22Rv1 (cell line): ENCODE results near the gene OR10T2.

ENCODE experiments used
- ZFX ChIP-seq: fragments of 450-650 bp; IDR thresholded peaks from 2 replicates; pipeline ENCODE4 v1.6.1; 2017; ENCODE audit warnings: antibody characterized with exemption, borderline replicate concordance
- TF ChIP-seq, protein P1 (sequence below): fragments of 450-650 bp; IDR thresholded peaks from 2 replicates; pipeline ENCODE4 v1.5.1; 2017; ENCODE audit warnings: mild to moderate bottlenecking

DNA sequence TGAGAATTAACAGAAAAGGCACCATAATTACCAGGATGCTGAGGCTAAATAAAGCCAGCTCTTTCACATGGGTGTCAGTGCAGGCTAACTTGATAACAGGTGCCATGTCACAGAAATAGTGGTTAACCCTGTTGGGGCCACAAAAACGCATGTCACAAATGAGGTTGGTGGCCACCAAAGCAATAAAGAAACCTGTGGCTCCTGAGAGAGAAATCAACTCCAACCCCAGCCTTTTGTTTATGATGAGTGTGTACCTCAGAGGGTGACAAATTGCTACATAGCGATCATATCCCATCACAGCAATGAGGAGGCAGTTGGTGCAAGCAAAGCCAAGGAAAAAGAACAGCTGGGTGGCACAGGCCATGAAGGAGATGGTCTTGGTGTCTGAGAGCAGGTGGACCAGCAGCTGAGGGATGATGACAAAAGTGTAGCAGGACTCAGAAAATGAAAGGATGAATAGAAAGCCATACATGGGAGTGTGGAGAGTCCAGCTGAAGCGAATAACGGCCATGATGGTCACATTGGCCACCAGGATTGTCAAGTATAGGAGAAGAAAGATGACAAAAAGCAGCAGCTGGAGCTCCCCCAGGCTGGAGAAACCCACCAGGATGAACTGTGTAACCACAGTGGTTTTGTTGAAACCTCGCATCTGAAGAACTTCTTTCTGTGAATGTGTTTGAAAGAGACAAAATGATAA lies at the start of gene OR10T2:
- TF ChIP-seq, protein P1, sequence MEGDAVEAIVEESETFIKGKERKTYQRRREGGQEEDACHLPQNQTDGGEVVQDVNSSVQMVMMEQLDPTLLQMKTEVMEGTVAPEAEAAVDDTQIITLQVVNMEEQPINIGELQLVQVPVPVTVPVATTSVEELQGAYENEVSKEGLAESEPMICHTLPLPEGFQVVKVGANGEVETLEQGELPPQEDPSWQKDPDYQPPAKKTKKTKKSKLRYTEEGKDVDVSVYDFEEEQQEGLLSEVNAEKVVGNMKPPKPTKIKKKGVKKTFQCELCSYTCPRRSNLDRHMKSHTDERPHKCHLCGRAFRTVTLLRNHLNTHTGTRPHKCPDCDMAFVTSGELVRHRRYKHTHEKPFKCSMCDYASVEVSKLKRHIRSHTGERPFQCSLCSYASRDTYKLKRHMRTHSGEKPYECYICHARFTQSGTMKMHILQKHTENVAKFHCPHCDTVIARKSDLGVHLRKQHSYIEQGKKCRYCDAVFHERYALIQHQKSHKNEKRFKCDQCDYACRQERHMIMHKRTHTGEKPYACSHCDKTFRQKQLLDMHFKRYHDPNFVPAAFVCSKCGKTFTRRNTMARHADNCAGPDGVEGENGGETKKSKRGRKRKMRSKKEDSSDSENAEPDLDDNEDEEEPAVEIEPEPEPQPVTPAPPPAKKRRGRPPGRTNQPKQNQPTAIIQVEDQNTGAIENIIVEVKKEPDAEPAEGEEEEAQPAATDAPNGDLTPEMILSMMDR = no peak
- TF ChIP-seq ZFX = no peak
